Measurements from ENCODE around the gene PROZ. TPM values are rescaled to one million over a fixed set of nuclear protein-coding genes. Genes with fewer than 3 reads are reported as not detected.

Gene PROZ
- total RNA-seq, 2 donors from 2014 or later = not detected

DNA sequence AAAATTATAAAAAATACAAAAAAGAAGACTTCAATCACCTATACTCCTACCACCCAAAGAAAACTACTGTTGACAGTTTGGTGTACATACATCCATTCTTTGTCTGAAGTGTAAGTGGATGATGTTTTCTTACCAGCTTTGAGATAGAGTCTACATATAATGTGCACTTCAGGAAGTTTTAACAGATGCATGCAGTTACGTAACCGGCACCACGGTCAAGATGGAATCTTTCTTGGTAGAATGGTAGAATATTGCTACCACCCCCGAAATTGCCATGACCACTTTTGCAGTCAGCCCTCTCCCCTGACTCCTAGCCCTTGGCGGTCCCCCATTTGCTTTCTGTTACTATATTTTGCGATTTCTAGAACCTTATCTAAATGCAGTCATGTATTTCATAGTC lies 52.4 kb downstream of the PROZ start:
- Histone ChIP-seq H3K9me3 (no peaks in the 10 kb centered on the region), H3K27ac (no peak overlapping the region), H3K4me3 (no peak overlapping the region), H3K27me3 (replicated peaks; ENCODE audit: insufficient read depth) (no peaks in the 10 kb centered on the region), H3K36me3 (no peaks in the 10 kb centered on the region), H3K4me1 (replicated peaks) (peaks cover 13% of the 10 kb centered on the region)
- 89% methylated on average over 6 of the region's 6 CpGs for WGBS
- intact Hi-C loops (cut with DNase I) = loop anchor here (10.0 kb wide), 1 partner anchor 266 kb away; no protein-coding TSS in a partner anchor
- no peak for DNase-seq (ENCODE audit: low spot score)
- TF ChIP-seq, protein P1, sequence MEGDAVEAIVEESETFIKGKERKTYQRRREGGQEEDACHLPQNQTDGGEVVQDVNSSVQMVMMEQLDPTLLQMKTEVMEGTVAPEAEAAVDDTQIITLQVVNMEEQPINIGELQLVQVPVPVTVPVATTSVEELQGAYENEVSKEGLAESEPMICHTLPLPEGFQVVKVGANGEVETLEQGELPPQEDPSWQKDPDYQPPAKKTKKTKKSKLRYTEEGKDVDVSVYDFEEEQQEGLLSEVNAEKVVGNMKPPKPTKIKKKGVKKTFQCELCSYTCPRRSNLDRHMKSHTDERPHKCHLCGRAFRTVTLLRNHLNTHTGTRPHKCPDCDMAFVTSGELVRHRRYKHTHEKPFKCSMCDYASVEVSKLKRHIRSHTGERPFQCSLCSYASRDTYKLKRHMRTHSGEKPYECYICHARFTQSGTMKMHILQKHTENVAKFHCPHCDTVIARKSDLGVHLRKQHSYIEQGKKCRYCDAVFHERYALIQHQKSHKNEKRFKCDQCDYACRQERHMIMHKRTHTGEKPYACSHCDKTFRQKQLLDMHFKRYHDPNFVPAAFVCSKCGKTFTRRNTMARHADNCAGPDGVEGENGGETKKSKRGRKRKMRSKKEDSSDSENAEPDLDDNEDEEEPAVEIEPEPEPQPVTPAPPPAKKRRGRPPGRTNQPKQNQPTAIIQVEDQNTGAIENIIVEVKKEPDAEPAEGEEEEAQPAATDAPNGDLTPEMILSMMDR (IDR thresholded peaks at IDR 0.05) = no peak
- TF ChIP-seq POLR2A (IDR thresholded peaks at IDR 0.05) (no peak), POLR2AphosphoS5 (IDR thresholded peaks at IDR 0.05) (no peak)

DNA sequence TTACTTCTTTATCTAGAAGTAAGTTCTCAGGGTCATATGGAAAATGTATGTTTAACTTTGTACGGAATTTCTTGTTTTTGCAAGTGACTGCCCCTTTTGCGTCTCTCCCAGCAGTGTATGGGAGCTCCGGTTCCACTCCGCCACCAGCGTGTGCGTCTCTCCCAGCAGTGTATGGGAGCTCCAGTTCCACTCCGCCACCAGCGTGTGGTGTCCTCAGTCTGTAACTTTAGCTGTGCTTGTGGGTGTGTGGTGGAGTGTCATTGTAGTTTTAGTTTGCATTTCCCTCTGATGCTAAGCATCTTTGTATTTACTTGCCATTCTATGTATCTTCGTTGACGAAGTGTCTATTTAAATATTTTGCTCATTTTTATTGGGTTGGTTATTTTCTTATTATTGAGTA lies 53.3 kb downstream of the PROZ start:
- Histone ChIP-seq H3K36me3 (no peaks in the 10 kb centered on the region), H3K27me3 (replicated peaks; ENCODE audit: insufficient read depth) (no peaks in the 10 kb centered on the region), H3K4me3 (no peak overlapping the region), H3K27ac (no peak overlapping the region), H3K4me1 (replicated peaks) (peaks cover 20% of the 10 kb centered on the region), H3K9me3 (no peaks in the 10 kb centered on the region)
- DNase-seq (ENCODE audit: low spot score) = no peak
- intact Hi-C loops (cut with DNase I) = loop anchor here (10.0 kb wide), 1 partner anchor 267 kb away; no protein-coding TSS in a partner anchor
- TF ChIP-seq POLR2AphosphoS5 (IDR thresholded peaks at IDR 0.05) = no peak
- WGBS = 90% methylated on average over 10 of the region's 10 CpGs

DNA sequence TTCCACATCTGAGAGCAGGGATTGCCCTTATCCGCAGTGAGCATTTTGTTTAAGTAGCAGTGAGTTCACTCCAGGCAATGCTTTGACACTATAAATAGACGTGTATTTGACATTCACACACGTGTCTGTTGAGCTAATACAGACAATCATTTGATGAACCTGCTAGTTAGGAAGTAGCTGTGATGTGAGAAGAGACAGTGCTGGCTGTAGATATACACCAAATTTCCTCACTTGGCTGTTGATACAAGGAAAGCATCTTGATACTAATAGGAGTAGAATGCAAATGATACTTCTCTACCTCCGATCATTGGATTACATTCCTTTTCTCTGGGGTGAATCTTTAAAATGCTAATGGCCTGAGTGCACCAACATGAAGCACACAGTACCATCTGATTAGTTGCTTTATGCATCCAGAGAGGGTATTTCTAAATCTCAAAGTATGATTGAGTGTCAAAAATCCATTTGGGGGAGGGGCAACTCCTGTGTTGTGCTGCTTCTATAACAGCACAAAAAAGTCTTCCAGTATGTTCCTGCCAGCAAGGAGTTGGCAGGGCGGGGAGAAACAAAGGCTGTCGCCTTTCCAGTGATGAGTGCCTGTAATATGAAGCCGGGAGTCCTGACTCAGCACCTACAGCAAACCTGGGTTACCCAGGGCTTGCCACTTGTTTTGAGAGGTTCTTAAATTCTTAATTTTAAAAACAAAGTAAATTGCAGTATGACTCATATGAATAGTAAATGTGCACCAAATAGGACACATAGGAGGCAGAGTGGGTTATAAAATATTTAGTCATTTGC lies 58.0 kb downstream of the PROZ start:
- WGBS = 15% methylated on average over 7 of the region's 7 CpGs
- intact Hi-C loops (cut with DNase I) = loop anchor here (10.0 kb wide), 1 partner anchor 272 kb away; no protein-coding TSS in a partner anchor
- TF ChIP-seq POLR2A (IDR thresholded peaks at IDR 0.05) = no peak
- TF ChIP-seq, protein P1 (IDR thresholded peaks at IDR 0.05) = no peak
- peak; percentile 62 for TF ChIP-seq POLR2AphosphoS5 (IDR thresholded peaks at IDR 0.05)

DNA sequence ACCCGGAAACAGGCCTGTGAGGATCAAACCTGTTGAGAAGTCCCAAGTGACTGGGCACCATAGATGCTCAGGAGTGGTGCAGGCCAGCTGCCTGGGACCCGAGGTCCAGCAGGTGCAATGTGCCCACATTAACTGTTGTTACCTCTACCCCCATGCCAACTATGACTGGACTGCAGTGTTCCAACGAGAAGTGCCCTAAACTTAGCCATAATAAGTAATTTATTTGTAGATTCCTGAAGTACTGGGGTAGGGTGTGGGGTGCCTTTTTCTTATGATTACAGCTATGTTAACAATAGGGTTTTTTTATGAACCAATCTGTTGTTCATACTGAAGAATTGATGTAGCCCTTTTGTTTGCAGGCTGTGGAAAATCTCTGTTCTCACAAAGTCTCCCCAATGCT lies 60.1 kb downstream of the PROZ start:
- H3K4me3 ChIP-seq = no peak overlapping the region
- peaks cover 12% of the 10 kb centered on the region for H3K4me1 ChIP-seq (replicated peaks)
- TF ChIP-seq POLR2A (IDR thresholded peaks at IDR 0.05) = no peak
- TF ChIP-seq POLR2AphosphoS5 (IDR thresholded peaks at IDR 0.05) = no peak
- TF ChIP-seq, protein P1 (IDR thresholded peaks at IDR 0.05) = no peak
- 68% methylated on average over 3 of the region's 3 CpGs for WGBS
- H3K36me3 ChIP-seq = peaks cover 0 to 4% of the 10 kb centered on the region in 2 donors
- intact Hi-C loops (cut with DNase I) = loop anchor here (10.0 kb wide), 1 partner anchor 274 kb away; no protein-coding TSS in a partner anchor
- no peak overlapping the region for H3K27ac ChIP-seq
- H3K27me3 ChIP-seq (replicated peaks; ENCODE audit: insufficient read depth) = no peaks in the 10 kb centered on the region
- no peaks in the 10 kb centered on the region for H3K9me3 ChIP-seq
- no peak for DNase-seq (ENCODE audit: low spot score)

More for the DNA sequence above, 58.0 kb downstream of the PROZ start:
- Histone ChIP-seq H3K4me3 (no peak overlapping the region), H3K27ac (peak overlapping the region; percentile 17 to 66), H3K4me1 (replicated peaks) (peaks cover 15% of the 10 kb centered on the region), H3K9me3 (no peaks in the 10 kb centered on the region), H3K36me3 (no peaks in the 10 kb centered on the region), H3K27me3 (replicated peaks; ENCODE audit: insufficient read depth) (no peaks in the 10 kb centered on the region)
- DNase-seq (ENCODE audit: low spot score) = peak; percentile 66

DNA sequence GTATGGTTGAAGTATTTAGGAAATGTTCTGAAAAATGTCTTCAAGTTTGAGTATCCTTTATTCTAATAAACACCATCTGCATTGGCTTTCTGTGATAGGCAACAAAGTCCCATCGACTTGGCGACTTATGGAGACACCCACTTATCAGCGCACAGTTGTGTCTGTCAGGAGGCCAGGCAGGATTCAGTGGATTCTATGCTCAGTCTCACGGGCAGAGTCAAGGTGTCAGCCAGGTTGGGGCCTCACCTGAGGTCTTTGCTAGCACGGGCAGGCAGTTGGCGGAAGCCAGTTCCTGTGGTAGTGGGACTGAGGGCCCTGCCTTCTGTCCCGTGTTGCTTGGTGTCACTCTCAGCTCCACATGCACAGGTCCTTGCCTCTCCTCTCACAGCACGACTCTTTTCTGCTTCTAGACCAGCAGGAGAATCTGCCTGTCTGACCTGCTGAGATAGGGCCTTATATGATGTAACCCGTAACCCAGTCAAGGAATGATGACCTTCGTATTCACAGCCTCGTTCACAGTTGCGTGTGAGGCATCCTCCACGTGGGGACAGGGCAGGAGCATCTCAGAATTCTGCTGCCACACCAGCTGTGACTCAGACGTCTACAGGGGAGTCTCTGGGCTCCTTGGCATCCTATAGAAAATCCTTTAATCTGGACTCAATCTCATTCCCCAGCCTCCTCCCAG lies 61.0 kb downstream of the PROZ start:
- intact Hi-C loops (cut with DNase I) = loop anchor here (10.0 kb wide), 1 partner anchor 275 kb away; no protein-coding TSS in a partner anchor
- Histone ChIP-seq H3K36me3 (peaks cover 0 to 4% of the 10 kb centered on the region in 2 donors), H3K4me1 (replicated peaks) (peaks cover 12% of the 10 kb centered on the region), H3K27ac (no peak overlapping the region), H3K27me3 (replicated peaks; ENCODE audit: insufficient read depth) (no peaks in the 10 kb centered on the region), H3K9me3 (no peaks in the 10 kb centered on the region), H3K4me3 (no peak overlapping the region)
- WGBS = 87% methylated on average over 13 of the region's 14 CpGs
- no peak for DNase-seq (ENCODE audit: low spot score)
- no peak for TF ChIP-seq POLR2A (IDR thresholded peaks at IDR 0.05)
- TF ChIP-seq POLR2AphosphoS5 (IDR thresholded peaks at IDR 0.05) = no peak
- TF ChIP-seq, protein P1 (IDR thresholded peaks at IDR 0.05) = no peak
